GM12872 (cell line): ENCODE data around the gene DBNL.

ENCODE experiments used
- TF ChIP-seq, protein P1 (sequence below): IDR thresholded peaks from 3 replicates; pipeline ENCODE4 v1.5.1; 2011; ENCODE audit warnings: low read depth, mild to moderate bottlenecking, low read length, moderate library complexity; ENCODE audit not compliant: insufficient read depth

DBNL gene

DNA sequence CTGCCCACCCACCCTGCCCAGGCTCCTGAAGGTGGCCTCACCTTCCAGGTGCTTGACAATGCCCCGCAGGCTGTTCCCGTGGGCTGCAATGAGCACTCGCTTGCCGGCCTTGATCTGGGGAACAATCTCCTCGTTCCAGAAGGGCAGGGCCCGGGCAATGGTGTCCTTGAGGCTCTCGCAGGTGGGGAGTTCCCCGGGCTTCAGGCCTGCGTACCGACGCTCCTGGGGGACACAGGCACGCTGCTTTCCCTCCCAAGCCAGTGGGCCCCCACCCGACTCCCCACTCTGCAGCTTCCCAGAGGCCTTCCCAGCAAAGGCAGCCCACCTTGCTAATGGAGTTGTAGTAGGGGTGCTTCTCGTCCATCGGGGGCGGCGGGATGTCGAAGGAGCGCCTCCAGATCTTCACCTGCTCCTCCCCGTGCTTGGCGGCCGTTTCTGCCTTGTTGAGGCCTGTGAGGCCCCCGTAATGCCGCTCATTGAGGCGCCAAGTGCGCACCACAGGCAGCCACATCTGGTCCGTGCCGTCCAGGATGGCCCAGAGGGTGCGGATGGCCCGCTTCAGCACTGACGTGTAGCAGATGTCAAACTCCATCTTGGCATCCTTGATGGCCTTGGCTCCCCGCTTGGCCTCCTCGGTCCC is 20.4 kb downstream of the DBNL start:
- TF ChIP-seq, protein P1, sequence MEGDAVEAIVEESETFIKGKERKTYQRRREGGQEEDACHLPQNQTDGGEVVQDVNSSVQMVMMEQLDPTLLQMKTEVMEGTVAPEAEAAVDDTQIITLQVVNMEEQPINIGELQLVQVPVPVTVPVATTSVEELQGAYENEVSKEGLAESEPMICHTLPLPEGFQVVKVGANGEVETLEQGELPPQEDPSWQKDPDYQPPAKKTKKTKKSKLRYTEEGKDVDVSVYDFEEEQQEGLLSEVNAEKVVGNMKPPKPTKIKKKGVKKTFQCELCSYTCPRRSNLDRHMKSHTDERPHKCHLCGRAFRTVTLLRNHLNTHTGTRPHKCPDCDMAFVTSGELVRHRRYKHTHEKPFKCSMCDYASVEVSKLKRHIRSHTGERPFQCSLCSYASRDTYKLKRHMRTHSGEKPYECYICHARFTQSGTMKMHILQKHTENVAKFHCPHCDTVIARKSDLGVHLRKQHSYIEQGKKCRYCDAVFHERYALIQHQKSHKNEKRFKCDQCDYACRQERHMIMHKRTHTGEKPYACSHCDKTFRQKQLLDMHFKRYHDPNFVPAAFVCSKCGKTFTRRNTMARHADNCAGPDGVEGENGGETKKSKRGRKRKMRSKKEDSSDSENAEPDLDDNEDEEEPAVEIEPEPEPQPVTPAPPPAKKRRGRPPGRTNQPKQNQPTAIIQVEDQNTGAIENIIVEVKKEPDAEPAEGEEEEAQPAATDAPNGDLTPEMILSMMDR, result no peak

DNA sequence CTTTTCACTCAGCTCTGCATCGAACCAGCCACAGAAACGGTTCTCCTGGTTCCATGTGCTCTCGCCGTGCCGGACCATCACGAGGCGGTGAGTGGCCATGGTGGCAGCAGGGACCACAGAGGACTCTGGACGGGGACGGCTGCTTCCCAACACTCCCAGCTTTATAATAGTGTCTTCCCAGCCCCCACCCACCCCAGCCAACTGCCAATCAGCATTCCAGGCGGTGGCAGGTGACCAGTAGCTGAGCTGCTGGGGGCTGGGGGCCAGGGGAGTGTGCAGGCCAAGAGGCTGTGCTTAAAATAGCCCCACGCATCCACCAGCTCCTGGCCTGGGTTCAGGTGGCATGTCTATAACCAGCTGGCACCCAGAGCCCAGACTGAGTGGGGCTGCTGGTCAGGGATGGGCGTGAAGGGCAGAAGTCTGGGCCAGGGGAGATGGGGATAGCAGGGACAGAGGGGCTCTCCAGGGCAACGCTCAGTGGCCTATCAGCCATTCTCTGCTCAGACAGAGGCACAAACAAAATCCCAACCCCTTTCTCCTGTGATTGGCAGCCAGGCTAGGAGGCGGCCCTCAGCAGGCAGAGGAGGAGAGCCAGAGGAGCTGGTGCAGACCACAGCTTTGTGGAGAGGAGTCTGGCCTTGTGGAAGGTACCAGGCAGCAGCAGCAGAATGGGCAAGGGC is 21.1 kb downstream of the DBNL start, which contains the start of gene PGAM2:
Gene PGAM2 (minus strand): TSS at position 137 of the 680 bp plus-strand sequence. CDS start 38 bp downstream, at position 99.
- TF ChIP-seq, protein P1, result no peak

DNA sequence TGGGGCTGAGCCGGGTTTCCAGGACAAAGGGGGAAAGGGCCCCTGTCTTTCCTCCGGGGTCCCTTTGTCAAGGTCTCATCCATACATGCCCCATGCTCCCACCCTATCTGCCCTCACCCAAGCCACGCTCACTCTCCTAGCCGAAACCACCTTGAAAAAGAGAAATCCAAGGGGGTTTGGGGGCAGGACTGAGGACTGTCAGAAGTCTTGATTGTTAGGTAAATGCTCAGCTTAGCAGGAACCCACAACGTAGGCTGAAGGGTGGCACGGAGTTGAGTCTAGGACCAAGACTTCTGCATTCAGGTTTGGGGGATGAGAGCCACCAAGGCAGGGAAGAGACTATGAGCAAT is 21.6 kb downstream of the DBNL start:
- TF ChIP-seq, protein P1, result no peak

DNA sequence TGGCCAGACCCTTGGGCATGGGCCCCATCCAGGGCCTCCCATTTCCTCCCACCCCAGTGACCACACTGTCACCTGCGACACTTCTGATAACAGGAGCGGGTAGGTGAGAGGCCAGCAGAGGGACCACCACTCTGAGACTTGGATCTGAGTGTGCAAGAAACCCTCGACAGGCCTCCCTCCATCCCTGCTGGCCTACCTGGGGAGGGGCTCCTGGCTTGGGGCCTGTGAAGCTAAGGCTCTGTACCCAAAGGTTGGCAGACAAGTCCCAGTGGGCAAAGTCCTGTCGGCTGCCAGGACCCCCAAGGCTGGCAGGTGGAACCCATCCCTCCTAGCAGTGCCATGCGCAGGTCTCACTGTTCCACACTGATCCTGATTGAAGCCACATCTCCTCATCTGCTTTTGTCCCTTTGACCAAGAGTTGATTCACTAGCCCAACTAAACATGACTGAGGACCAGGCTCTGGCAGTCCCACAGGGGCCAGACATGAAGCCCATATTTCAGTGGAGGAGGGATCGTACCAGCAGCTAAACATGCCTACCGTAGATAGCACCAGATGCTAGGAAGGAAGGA is 22.1 kb downstream of the DBNL start:
- TF ChIP-seq, protein P1, result no peak

DNA sequence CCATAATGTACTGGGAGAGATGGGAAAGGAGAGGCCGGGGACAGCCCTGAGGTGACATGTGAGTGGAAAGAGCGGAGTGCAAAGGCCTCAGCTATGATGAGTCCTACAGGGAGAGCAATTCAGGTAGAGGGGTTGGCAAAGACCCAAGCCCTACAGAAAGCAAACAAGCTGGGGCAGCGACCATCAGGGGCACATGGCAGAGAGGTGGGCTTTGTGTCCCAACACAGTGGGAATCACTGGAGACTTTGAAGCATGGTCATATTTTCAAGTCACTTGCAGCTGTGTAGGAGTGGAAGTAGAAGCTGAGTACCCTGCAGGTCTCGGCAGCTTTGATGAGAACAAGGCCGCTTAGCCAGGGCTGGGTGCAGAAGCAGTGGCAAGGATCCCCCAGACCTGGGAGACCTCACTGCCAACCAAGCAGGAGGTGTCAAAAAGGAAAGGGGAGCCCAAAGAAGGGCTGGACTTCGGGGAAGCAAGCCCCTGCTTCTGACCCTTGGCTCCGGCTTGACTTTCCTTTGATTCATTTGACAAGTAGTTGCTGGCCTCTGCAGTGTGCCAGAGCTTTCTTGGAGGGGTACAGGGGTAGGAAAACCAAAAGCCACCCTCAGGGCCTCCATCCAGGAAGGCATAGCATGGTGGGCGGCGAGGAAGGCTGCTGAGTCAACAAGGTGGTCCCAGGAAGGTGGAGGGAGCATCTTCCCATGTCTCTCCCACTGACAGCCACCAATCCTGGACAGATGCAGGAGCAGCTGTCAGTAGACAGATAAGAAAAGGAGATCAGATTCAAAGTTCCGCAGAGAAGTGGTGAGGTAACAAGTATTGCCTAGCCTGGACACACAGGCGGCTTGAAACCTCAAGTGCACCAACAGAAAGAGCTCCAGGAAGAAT is 22.8 kb downstream of the DBNL start:
- TF ChIP-seq, protein P1, result no peak

DNA sequence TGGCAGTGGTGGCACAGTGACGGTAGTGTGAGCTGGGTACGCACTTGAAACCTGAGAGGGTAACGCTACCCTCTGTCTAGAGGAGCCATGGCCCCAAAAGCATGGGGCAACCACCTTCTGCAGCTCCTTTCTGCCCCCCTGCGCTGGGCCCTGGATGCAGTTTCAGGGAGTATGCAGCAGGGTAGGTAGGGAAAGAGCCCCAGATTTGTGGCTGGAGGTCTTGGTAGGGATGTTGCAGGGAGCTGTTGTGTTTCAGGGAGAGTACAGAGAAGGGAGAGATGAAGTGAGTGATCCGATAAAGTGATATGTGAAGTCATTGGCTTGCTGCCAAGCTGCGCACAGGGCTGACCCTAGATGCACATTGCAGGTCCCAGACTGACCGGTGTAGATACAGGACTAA is 23.6 kb downstream of the DBNL start:
- TF ChIP-seq, protein P1, result no peak
